Measurements from ENCODE around the gene FIBCD1.
"Not testable (repeated sequence)": the region's sequence is repeated elsewhere in the genome, so short reads cannot be mapped to it uniquely, and the experiment has no call there.

Gene FIBCD1

GRCh38 chr9:130973686-130974281 lies 34.7 kb upstream of the FIBCD1 start:
- DNase-seq: no peak

GRCh38 chr9:130972957-130973685 lies 34.1 kb upstream of the FIBCD1 start:
- no peak for DNase-seq

GRCh38 chr9:130972277-130972956 lies 33.4 kb upstream of the FIBCD1 start:
- DNase-seq: no peak

- DNase-seq: no peak
Observed at GRCh38 chr9:130971294-130971849, 32.3 kb upstream of the FIBCD1 start.

GRCh38 chr9:130970855-130971254 lies 31.8 kb upstream of the FIBCD1 start:
- DNase-seq: no peak

GRCh38 chr9:130970052-130970451 lies 31.0 kb upstream of the FIBCD1 start:
- DNase-seq: no peak

GRCh38 chr9:130965680-130966079 lies 26.6 kb upstream of the FIBCD1 start:
- no peak for DNase-seq

- DNase-seq: no peak
Observed at GRCh38 chr9:130963916-130964315, 24.9 kb upstream of the FIBCD1 start.

GRCh38 chr9:130963337-130963908 lies 24.4 kb upstream of the FIBCD1 start:
- DNase-seq: no peak

GRCh38 chr9:130962418-130963316 lies 23.6 kb upstream of the FIBCD1 start:
- DNase-seq: no peak

- DNase-seq: no peak
Observed at GRCh38 chr9:130961511-130962300, 22.7 kb upstream of the FIBCD1 start.

GRCh38 chr9:130960522-130961378 lies 21.7 kb upstream of the FIBCD1 start:
- DNase-seq: no peak

GRCh38 chr9:130959809-130960334 lies 20.8 kb upstream of the FIBCD1 start:
- DNase-seq: no peak

- DNase-seq: not testable (repeated sequence)
Observed at GRCh38 chr9:130958564-130958963, 19.5 kb upstream of the FIBCD1 start.

- no peak for DNase-seq
Observed at GRCh38 chr9:130957451-130958203, 18.6 kb upstream of the FIBCD1 start.

- no peak for DNase-seq
Observed at GRCh38 chr9:130956636-130957450, 17.8 kb upstream of the FIBCD1 start.

GRCh38 chr9:130955947-130956621 lies 17.0 kb upstream of the FIBCD1 start:
- no peak for DNase-seq

GRCh38 chr9:130954925-130955324 lies 15.9 kb upstream of the FIBCD1 start:
- DNase-seq: not testable (repeated sequence)

All from NCI-H2081 treated with DMSO at 0.1 percent for 48 hours (cell line).